CD4-positive, alpha-beta memory T cell (primary cell): ENCODE measurements around the gene INPPL1. TPM values are rescaled to one million over a fixed set of nuclear protein-coding genes. Genes with fewer than 3 reads are reported as not detected.

Experiments
- CTCF ChIA-PET: fragments of 350-600 bp; sonication (Branson Sonifier 250); formaldehyde crosslinking; loops from one replicate; lab custom pipeline; 2021; ENCODE audit warnings: inconsistent platforms; ENCODE audit not compliant: partially characterized antibody; lab: Charles Lee
- POLR2A ChIA-PET: fragments of 350-600 bp; sonication (Branson Sonifier 250); formaldehyde crosslinking; loops from one replicate; lab custom pipeline; 2021; ENCODE audit not compliant: partially characterized antibody; lab: Charles Lee
- DNase-seq, 5 donors: peaks; one replicate each; pipeline versions ENCODE4 v3.0.0 to v3.0.0-alpha.2; 2020 to 2022; ENCODE audit warnings: mixed read lengths in 1 of 5
- H3K27ac ChIP-seq: one replicate; pipeline ENCODE4 v1.7.0; 2013; ENCODE audit warnings: low read depth, low read length
- H3K27me3 ChIP-seq: 2 replicates; pipeline ENCODE4 v1.7.0; 2013; ENCODE audit warnings: mild to moderate bottlenecking, low read length, moderate library complexity; ENCODE audit not compliant: insufficient read depth
- H3K36me3 ChIP-seq: 2 replicates; pipeline ENCODE4 v1.7.0; 2013; ENCODE audit warnings: mild to moderate bottlenecking, low read length, moderate library complexity; ENCODE audit not compliant: insufficient read depth
- H3K4me1 ChIP-seq: 2 replicates; pipeline ENCODE4 v1.7.0; 2013; ENCODE audit warnings: mild to moderate bottlenecking, low read length, moderate library complexity; ENCODE audit not compliant: insufficient read depth
- H3K4me3 ChIP-seq, 2 donors: one replicate each; pipeline ENCODE4 v1.7.0; 2013; ENCODE audit warnings: low read length in 2 of 2, mild to moderate bottlenecking in 1 of 2
- H3K9me3 ChIP-seq, 2 donors: one replicate each; pipeline ENCODE4 v1.7.0; 2013; ENCODE audit warnings: low read length in 2 of 2, control low read depth in 1 of 2; ENCODE audit not compliant: control insufficient read depth in 1 of 2
- H3K27ac Mint-ChIP-seq, 7 donors: one replicate each; pipeline ENCODE4 v1.8.0; 2020 to 2021; ENCODE audit warnings: mixed read lengths in 7 of 7, mild to moderate bottlenecking in 6 of 7, inconsistent platforms in 3 of 7, moderate library complexity in 3 of 7
- H3K27me3 Mint-ChIP-seq, 2 donors: one replicate each; pipeline ENCODE4 v1.8.0; 2020 to 2021; ENCODE audit warnings: mixed read lengths in 2 of 2
- H3K36me3 Mint-ChIP-seq, 2 donors: one replicate each; pipeline ENCODE4 v1.8.0; 2020 to 2021; ENCODE audit warnings: mixed read lengths in 2 of 2, inconsistent platforms in 1 of 2, mild to moderate bottlenecking in 1 of 2
- H3K4me1 Mint-ChIP-seq, 4 donors: one replicate each; pipeline ENCODE4 v1.8.0; 2020 to 2021; ENCODE audit warnings: mixed read lengths in 4 of 4, mild to moderate bottlenecking in 1 of 4
- H3K4me3 Mint-ChIP-seq, 8 donors: one replicate each; pipeline ENCODE4 v1.8.0; 2020 to 2021; ENCODE audit warnings: mixed read lengths in 8 of 8, mild to moderate bottlenecking in 7 of 8, moderate library complexity in 6 of 8, inconsistent platforms in 3 of 8
- H3K9me3 Mint-ChIP-seq, 8 donors: one replicate each; pipeline ENCODE4 v1.8.0; 2020 to 2021; ENCODE audit warnings: mixed read lengths in 8 of 8, mild to moderate bottlenecking in 5 of 8, inconsistent platforms in 3 of 8, moderate library complexity in 1 of 8
- intact Hi-C: fragments of 100-400 bp; cut with micrococcal nuclease; formaldehyde crosslinking; loops from one replicate; pipeline ENCODE4 v1.15.1; 2023
- polyA plus RNA-seq, 2 donors: library from polyadenylated mRNA; unstranded; fragments of 300-500 nt; fragmentation: Illumina TruSeq; gene quantifications; one replicate each; pipeline ENCODE4 v1.2.3, GENCODE V29; 2021
- total RNA-seq, 2 experiments: library from RNA; stranded (reverse); gene quantifications; one replicate each; pipeline ENCODE4 v1.2.3, GENCODE V29; 2021

The INPPL1 gene
- total and polyA plus RNA-seq, 4 experiments from 2014 or later, result 4.0 to 152 (median 77.8) TPM

- POLR2A ChIA-PET, result no interaction called here
- Histone ChIP-seq H3K27me3 (peaks cover 3% of the 10 kb centered on the region), H3K27ac (no peak overlapping the region), H3K4me3 (no peak overlapping the region), H3K4me1 (peaks cover 10% of the 10 kb centered on the region), H3K9me3 (no peaks in the 10 kb centered on the region), H3K36me3 (no peaks in the 10 kb centered on the region)
- Mint-ChIP-seq H3K9me3 (peaks cover 0 to 3% (median 0%) of the 10 kb centered on the region in 8 donors), H3K36me3 (peaks cover 0 to 2% of the 10 kb centered on the region in 2 donors), H3K27me3 (peaks cover 14 to 21% of the 10 kb centered on the region in 2 donors), H3K27ac (no peak overlapping the region), H3K4me1 (peaks cover 2 to 17% (median 7%) of the 10 kb centered on the region in 4 donors), H3K4me3 (no peak overlapping the region)
- no peak for DNase-seq
- CTCF ChIA-PET, result no interaction called here
- intact Hi-C loops, result no loop called here
Observed at GRCh38 chr11:72218251-72218745, 6.3 kb upstream of the INPPL1 start.

- intact Hi-C loops, result loop anchor here (5.0 kb wide), 1 partner anchor 434 kb away; no protein-coding TSS in a partner anchor
- H3K9me3 Mint-ChIP-seq, result no peaks in the 10 kb centered on the region
- DNase-seq, result no peak
- peaks cover 8 to 25% (median 16%) of the 10 kb centered on the region in 4 donors for H3K4me1 Mint-ChIP-seq
- no peak overlapping the region for H3K27ac ChIP-seq
- H3K27me3 ChIP-seq, result peaks cover 3% of the 10 kb centered on the region
- H3K27ac Mint-ChIP-seq, result peak overlapping the region in 2 of 7 donors; percentile 47 to 79
- CTCF ChIA-PET, result interaction anchor here (0.9 to 6.0 kb wide), 2 partner anchors 16 to 195 kb away, joined by 3 to 40 read pairs; no protein-coding TSS in a partner anchor
- H3K36me3 ChIP-seq, result no peaks in the 10 kb centered on the region
- H3K4me1 ChIP-seq, result peaks cover 18% of the 10 kb centered on the region
- peak overlapping the region in 4 of 8 donors; percentile 40 to 67 (median 46) for H3K4me3 Mint-ChIP-seq
- H3K36me3 Mint-ChIP-seq, result peaks cover 0 to 13% of the 10 kb centered on the region in 2 donors
- POLR2A ChIA-PET, result no interaction called here
- H3K9me3 ChIP-seq, result no peaks in the 10 kb centered on the region
- H3K4me3 ChIP-seq, result no peak overlapping the region
- H3K27me3 Mint-ChIP-seq, result peaks cover 13 to 15% of the 10 kb centered on the region in 2 donors
Observed at GRCh38 chr11:72220696-72221363, 3.7 kb upstream of the INPPL1 start.

- Histone ChIP-seq H3K27ac (no peak overlapping the region), H3K27me3 (peaks cover 1% of the 10 kb centered on the region), H3K4me1 (peaks cover 19% of the 10 kb centered on the region), H3K4me3 (no peak overlapping the region), H3K9me3 (no peaks in the 10 kb centered on the region), H3K36me3 (no peaks in the 10 kb centered on the region)
- Mint-ChIP-seq H3K27ac (peak overlapping the region in 5 of 7 donors; percentile 47 to 96 (median 95)), H3K9me3 (no peaks in the 10 kb centered on the region), H3K4me3 (no peak overlapping the region), H3K27me3 (peaks cover 10% of the 10 kb centered on the region in 2 donors), H3K36me3 (peaks cover 0 to 14% of the 10 kb centered on the region in 2 donors), H3K4me1 (peaks cover 8 to 26% (median 18%) of the 10 kb centered on the region in 4 donors)
- DNase-seq, result no peak
- POLR2A ChIA-PET, result interaction anchor here (4.1 to 5.0 kb wide), 2 partner anchors 109 to 180 kb away, joined by 20 to 50 read pairs; partner anchors contain the start of gene ANAPC15
- intact Hi-C loops, result loop anchor here (2.0 to 5.0 kb wide), 2 partner anchors 293 to 434 kb away; partner anchors contain the start of genes RNF121 and XNDC1N
- CTCF ChIA-PET, result interaction anchor here (0.8 to 6.0 kb wide), 4 partner anchors 12 to 196 kb away, joined by 3 to 40 read pairs (median 10); no protein-coding TSS in a partner anchor
Observed at GRCh38 chr11:72221386-72222075, 3.0 kb upstream of the INPPL1 start.

GRCh38 chr11:72222106-72222891, 2.3 kb upstream of the INPPL1 start:
- H3K4me3 Mint-ChIP-seq, result peak overlapping the region; percentile 89 to 96 (median 91)
- Histone ChIP-seq H3K9me3 (no peaks in the 10 kb centered on the region), H3K36me3 (no peaks in the 10 kb centered on the region), H3K4me3 (peak overlapping the region; percentile 48 to 83), H3K27ac (peak overlapping the region; percentile 72), H3K27me3 (no peaks in the 10 kb centered on the region), H3K4me1 (peaks cover 19% of the 10 kb centered on the region)
- DNase-seq, result peak in 1 of 5 donors; percentile 34
- peaks cover 8 to 31% (median 20%) of the 10 kb centered on the region in 4 donors for H3K4me1 Mint-ChIP-seq
- ChIA-PET CTCF (interaction anchor here (0.8 to 6.0 kb wide), 9 partner anchors 11 to 197 kb away, joined by 3 to 40 read pairs (median 4); partner anchors contain the start of gene ANAPC15), POLR2A (interaction anchor here (0.7 to 5.0 kb wide), 10 partner anchors 13 to 1425 kb away, joined by 3 to 50 read pairs (median 4); partner anchors contain the start of genes ANAPC15, DHCR7, RNF121 and XNDC1N)
- peak overlapping the region; percentile 89 to 96 (median 95) for H3K27ac Mint-ChIP-seq
- peaks cover 0 to 14% of the 10 kb centered on the region in 2 donors for H3K36me3 Mint-ChIP-seq
- no peaks in the 10 kb centered on the region for H3K9me3 Mint-ChIP-seq
- peaks cover 5 to 9% of the 10 kb centered on the region in 2 donors for H3K27me3 Mint-ChIP-seq
- intact Hi-C loops, result loop anchor here (2.0 to 5.0 kb wide), 2 partner anchors 293 to 435 kb away; partner anchors contain the start of genes RNF121 and XNDC1N

GRCh38 chr11:72222907-72223614, 1.5 kb upstream of the INPPL1 start:
- DNase-seq, result peak; percentile 91 to 95 (median 92)
- intact Hi-C loops, result loop anchor here (1.0 to 5.0 kb wide), 8 partner anchors 15 to 436 kb away; partner anchors contain the start of genes ANAPC15, CLPB, LRRC51 and NUMA1
- CTCF ChIA-PET, result interaction anchor here (0.9 to 6.0 kb wide), 13 partner anchors 12 to 295 kb away, joined by 3 to 40 read pairs (median 4); partner anchors contain the start of genes ANAPC15 and XNDC1N

More at GRCh38 chr11:72222907-72223614, 1.5 kb upstream of the INPPL1 start:
- Mint-ChIP-seq H3K36me3 (peaks cover 0 to 19% of the 10 kb centered on the region in 2 donors), H3K4me1 (peaks cover 8 to 31% (median 19%) of the 10 kb centered on the region in 4 donors), H3K4me3 (peak overlapping the region; percentile 89 to 96 (median 91)), H3K27ac (peak overlapping the region; percentile 89 to 96 (median 95)), H3K27me3 (peaks cover 0 to 7% of the 10 kb centered on the region in 2 donors), H3K9me3 (no peaks in the 10 kb centered on the region)
- no peaks in the 10 kb centered on the region for H3K36me3 ChIP-seq
- H3K27me3 ChIP-seq, result no peaks in the 10 kb centered on the region
- no peaks in the 10 kb centered on the region for H3K9me3 ChIP-seq
- H3K4me1 ChIP-seq, result peaks cover 19% of the 10 kb centered on the region
- POLR2A ChIA-PET, result interaction anchor here (0.7 to 5.0 kb wide), 15 partner anchors 14 to 1424 kb away, joined by 3 to 50 read pairs (median 4); partner anchors contain the start of genes ANAPC15, DHCR7, RNF121 and XNDC1N
- H3K27ac ChIP-seq, result peak overlapping the region; percentile 72
- H3K4me3 ChIP-seq, result peak overlapping the region; percentile 48 to 83
